ENCODE data around the gene SLF2.
"Not testable (repeated sequence)": the region's sequence is repeated elsewhere in the genome, so short reads cannot be mapped to it uniquely, and the experiment has no call there.

The SLF2 gene

GRCh38 chr10:100963826-100964225, 51.1 kb downstream of the SLF2 start:
- no peak for DNase-seq

GRCh38 chr10:100965820-100966219, 53.1 kb downstream of the SLF2 start:
- DNase-seq, result no peak

GRCh38 chr10:100966887-100967286, 54.1 kb downstream of the SLF2 start:
- DNase-seq, result no peak

DNA sequence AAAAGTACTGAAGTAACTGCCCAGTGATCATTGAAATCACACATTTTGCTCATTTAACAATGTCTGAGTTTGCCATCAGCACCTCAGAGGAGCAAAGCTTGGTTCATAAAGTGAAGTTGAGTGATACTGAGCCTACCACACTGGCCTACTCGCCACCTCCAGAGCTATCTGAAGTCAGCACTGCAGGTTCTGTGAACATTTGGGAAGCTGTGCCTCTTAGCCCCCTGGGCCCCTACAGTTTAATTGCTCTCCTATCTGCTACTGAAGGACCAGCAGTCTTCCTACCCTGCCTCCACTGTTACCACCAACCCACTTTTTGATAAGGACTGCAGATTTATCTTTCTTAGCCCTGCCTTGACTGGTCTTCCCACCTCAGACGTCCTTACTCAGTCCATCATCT, 54.6 kb downstream of the SLF2 start:
- DNase-seq, result no peak

- DNase-seq, result peak; percentile 34
These were observed 55.4 kb downstream of the SLF2 start for GRCh38 chr10:100968062-100968736.

DNA sequence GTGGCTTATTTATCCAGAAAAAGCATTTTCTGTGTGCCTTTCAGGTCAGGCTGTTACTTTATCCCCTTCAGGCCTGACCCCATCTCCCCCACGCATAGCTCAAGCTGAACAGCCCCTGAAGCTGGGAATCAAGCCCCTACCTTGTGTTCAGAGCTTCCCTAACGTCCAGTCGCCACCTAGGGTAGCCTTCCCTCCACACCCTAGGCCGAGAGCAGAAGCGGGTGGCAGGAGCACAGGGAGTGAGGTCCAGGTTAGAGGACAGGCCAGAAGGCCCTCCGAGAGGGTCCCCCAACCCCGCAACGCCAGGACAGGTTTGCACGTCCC, 56.1 kb downstream of the SLF2 start:
- no peak for DNase-seq

DNA sequence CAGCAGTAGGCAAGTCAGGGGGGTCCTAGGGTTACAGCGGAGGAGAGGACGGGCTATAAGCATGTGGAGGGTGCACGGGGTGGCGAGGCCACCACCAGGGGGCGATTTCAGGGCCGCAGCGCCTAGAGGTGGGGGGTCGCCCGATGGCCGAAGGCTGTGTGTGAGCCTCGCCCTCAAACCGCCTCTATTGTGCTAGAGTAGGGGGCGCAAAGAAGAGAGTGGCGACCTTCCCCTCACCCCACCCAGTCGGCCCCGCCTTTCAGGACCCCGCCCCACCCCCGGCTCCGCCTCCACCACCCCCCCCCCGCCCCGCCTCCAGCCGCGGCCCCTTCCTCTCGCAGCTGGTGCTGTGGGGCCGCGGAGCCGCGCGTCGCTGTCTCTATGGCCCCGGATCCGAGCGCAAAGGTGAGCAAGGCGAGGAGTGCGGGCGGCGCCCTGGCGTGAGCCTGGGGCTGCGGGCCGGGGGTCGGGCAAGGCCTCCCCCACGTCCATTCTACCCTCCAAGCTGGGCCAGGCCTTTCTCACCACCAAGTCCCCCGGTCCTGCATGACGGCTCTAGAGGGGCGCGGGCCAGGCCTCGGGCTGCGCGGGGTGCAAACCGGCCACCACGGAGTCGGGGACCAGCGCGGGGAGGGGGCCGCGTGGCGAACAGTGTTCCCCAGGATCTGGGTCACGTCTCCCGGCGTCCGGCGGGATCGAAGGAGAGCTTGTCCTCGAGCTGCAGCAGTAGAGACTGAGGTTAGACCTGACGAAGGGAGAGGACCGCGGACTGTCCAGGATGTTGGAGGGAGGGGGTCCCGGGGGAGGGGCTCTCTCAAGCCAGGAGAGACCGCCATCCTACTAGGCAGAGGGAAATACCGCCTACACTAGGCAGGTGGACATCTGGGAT, 56.7 kb downstream of the SLF2 start, which contains the start of gene SEMA4G:
Gene SEMA4G (plus strand): TSS at position 318 of the 889 bp plus-strand sequence. CDS start 3,409 bp downstream, outside the sequence.
- peak; percentile 80 for DNase-seq

- DNase-seq, result peak; percentile 59
These were observed 57.5 kb downstream of the SLF2 start for GRCh38 chr10:100970076-100970913.

GRCh38 chr10:100970914-100971811, 58.4 kb downstream of the SLF2 start:
- DNase-seq, result peak; percentile 44

GRCh38 chr10:100972115-100972903, 59.5 kb downstream of the SLF2 start:
- DNase-seq, result peak; percentile 48

- DNase-seq, result peak; percentile 41
These were observed 60.3 kb downstream of the SLF2 start for GRCh38 chr10:100972904-100973535.

GRCh38 chr10:100975397-100975796, 62.6 kb downstream of the SLF2 start:
- DNase-seq, result not testable (repeated sequence)

GRCh38 chr10:100976906-100977305, 64.1 kb downstream of the SLF2 start:
- no peak for DNase-seq

GRCh38 chr10:100977436-100977835, 64.7 kb downstream of the SLF2 start:
- peak; percentile 40 for DNase-seq

DNA sequence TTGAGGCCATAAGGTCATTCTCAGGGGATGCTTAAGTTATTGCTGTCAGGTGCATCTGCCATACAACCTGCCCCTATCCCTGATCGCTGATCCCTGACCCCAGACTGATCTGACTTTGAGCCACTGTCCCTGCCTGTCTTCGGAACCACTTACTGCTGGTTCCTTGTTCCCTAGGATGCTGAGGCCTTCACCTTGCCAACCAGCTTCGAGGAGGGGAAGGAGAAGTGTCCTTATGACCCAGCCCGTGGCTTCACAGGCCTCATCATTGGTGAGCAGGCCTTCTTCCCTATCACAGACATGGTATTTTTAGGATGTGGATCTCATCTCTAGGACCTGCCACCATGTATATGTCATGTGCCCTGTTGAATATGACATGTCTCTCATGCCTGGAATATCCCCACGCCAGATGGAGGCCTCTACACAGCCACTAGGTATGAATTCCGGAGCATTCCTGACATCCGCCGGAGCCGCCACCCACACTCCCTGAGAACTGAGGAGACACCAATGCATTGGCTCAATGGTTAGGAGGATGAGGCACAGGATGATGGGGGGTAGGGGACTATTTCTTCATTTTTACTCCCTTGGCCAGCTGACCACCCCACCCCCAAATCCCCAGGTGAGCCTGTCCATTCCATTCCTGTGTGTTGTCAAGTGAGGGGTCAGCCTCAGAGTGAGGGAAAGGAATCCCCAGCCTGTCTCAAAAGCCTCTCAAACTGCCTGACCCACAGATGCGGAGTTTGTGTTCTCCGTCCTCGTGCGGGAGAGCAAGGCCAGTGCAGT, 65.5 kb downstream of the SLF2 start:
- DNase-seq, result peak; percentile 28

- no peak for DNase-seq
These were observed 66.1 kb downstream of the SLF2 start for GRCh38 chr10:100978901-100979195.

DNA sequence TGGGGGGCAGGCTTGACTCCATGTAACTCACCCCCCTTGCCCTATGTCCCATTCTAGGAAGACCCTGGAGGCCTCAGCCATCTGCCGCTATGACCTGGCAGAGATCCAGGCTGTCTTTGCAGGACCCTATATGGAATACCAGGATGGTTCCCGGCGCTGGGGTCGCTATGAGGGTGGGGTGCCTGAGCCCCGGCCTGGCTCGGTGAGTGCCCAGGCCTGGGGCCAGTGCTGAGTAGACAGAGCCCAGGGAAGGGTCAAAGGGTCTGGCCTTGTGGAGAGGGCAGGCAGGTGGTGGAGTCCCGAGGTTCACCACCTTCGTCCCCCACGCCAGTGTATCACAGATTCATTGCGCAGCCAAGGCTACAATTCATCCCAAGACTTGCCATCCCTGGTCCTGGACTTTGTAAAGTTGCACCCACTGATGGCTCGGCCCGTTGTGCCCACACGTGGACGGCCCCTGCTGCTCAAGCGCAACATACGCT, 67.1 kb downstream of the SLF2 start:
- peak; percentile 35 for DNase-seq

DNA sequence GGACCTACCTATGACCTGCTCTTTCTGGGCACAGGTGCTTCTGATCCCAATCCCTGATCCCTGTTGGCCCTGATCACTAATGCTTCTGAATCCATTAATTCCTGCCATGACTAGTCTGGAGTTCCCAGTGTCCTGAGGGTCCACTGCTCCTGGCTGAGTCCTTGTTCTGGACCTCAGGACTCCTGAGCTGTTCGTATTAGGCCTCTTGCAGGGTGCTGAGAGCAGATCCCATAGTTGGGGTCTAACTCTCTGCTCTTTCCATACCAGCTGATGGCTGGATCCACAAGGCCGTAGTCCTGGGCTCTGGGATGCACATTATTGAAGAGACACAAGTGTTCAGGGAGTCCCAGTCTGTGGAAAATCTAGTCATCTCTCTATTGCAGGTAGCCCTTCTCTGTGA, 67.5 kb downstream of the SLF2 start:
- peak; percentile 32 for DNase-seq

- DNase-seq, result peak; percentile 23
These were observed 67.9 kb downstream of the SLF2 start for GRCh38 chr10:100980711-100981110.

DNA sequence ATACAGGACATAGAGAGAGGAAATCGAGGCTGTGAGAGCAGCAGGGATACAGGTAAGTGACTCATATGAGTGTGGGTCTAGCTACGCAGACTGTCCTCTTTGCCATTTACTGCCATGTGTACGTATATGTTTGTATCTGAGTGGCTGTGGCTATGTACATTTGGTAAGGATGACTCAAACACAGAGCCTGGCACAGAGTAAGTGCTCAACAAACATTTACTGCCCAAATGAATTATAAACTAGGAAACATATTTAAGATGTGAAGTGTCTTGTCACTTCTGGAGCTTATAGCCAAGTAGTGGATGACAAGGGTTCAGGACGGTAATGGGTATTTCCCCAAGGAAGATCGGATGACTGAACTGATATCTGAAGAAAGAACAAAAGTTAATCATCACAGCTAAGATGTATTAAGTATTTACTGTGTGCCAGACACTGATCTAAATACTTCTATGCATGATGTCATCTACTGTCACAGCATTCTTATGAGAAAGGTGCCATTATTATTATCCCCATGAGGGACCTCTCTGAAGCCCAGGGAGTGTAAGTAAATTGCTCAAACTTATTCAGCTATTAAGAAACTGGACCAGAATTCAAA, 68.5 kb downstream of the SLF2 start:
- DNase-seq, result no peak

Data from activated CD8-positive, alpha-beta memory T cell treated with anti-CD3 and anti-CD28 coated beads, Interleukin-2, amount 50 U/mL, for 48 hours (primary cell).